Measurements from ENCODE around the gene FAM193A.
A peak's percentile ranks its signal among the peaks of the same experiment; 100 is the strongest.

FAM193A gene

DNA sequence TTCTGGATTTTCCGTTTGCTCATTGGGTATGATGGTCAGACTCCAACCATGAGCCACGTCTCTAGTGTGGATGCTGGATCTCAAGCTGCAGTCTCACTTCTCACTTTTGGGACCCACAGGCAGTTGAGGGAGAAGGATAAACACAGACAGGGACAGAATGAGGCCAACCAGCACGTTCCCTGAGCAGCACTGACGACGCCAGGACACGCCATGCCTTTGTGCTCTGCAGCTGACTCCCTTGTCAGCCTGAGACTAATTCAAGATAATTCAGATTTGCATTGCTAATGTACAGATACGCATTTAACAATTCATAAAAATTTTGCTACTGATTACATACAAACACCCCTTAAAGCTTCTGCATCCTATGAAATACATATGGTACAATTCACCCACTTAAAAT, 106.5 kb downstream of the FAM193A start:
- no peak overlapping the region for H3K27ac ChIP-seq

DNA sequence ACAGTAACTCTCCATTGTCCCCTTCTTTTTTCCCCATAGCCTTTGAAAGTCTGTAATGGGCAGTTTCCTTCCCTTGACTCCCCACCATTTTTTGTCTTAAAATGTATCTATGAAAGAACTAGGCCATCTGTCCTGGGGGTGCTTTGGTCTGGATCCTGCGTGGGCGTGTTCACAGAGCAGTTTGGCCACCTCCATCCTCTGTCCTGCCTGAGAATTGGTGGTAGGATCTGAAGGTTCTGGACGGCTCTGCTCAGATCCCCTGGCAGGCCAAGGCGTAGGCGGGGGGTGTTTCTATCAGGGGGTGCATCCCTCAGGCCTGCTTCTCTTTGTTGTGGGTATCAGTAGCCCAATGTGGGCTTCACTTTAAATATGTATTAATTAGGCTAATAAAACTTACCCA, 107.1 kb downstream of the FAM193A start:
- DNase-seq (ENCODE audit: low read depth, low spot score): no peak
- no peak overlapping the region for H3K27ac ChIP-seq

More for the DNA sequence above, 106.5 kb downstream of the FAM193A start:
- DNase-seq (ENCODE audit: low read depth, low spot score): no peak

DNA sequence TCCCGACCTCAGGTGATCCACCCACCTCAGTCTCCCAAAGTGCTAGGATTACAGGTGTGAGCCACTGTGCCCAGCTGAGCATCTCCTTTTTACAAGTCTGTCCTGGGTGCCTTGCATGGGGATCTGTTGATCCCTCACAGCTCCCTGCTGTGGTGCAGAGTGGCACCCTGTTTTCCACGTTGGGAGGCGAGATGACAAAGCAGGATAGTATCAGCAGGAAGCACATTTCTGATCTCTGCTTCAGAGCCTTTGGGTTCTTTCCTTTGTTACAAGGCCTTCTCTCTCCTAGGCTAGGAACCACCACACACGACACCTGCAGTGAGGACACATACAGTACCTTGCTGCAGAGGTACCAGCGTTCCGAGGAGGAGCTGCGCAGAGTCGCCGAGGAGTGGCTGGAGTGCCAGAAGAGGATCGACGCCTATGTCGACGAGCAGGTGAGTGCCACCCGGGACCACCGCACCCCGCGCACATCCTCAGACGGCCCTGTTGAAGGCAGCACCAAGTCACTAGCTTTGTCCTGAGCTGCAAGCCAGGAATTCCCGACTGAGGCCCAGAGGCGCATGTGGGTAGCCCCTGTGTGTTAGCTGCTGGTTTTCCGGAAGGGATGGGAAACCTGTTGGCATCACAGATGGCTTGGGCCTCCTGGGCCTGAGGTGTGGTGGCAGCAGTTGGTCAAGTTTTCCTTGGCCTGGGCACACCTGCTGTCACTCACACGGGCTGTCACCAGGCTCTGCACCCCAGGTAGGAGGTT, 110.1 kb downstream of the FAM193A start:
- no peak overlapping the region for H3K27ac ChIP-seq

DNA sequence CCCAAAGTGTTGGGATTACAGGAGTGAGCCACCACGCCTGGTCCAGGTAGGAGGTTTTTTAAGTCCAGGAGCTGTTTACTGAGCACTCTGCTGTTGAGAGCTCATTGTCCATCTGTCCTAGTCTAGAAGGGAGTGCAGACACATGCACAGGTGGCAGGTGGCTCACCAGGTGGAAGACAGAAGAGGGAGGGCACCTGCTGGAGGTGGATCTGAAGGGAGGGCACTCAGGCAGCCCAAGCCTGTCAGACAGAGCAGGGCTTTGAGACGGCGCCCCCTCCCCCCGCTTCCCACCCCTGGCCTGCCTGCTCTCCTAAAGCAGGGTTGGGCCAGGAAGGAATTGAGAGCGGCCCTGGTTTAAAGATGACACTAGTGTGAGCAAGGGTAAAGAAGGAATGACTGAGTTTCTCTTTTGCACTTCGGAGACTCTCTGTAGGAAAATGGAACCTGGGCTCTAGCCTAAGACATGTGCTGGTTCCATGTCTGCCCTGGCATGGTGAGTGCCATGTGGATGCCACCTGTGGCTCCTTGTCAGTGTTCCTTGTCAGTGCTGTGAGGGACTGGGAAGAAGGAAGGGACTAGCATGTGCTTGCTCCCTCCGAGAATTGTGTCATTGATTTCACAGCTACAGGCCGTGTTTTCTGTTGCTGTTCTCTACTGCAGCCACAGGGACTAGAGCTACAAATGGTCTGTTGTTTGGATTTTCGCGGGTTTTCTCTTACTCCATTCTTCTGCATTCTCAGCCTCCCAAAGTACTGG, 111.1 kb downstream of the FAM193A start:
- no peak overlapping the region for H3K27ac ChIP-seq
- no peak for DNase-seq (ENCODE audit: low read depth, low spot score)

More for the DNA sequence above, 110.1 kb downstream of the FAM193A start:
- no peak for DNase-seq (ENCODE audit: low read depth, low spot score)

DNA sequence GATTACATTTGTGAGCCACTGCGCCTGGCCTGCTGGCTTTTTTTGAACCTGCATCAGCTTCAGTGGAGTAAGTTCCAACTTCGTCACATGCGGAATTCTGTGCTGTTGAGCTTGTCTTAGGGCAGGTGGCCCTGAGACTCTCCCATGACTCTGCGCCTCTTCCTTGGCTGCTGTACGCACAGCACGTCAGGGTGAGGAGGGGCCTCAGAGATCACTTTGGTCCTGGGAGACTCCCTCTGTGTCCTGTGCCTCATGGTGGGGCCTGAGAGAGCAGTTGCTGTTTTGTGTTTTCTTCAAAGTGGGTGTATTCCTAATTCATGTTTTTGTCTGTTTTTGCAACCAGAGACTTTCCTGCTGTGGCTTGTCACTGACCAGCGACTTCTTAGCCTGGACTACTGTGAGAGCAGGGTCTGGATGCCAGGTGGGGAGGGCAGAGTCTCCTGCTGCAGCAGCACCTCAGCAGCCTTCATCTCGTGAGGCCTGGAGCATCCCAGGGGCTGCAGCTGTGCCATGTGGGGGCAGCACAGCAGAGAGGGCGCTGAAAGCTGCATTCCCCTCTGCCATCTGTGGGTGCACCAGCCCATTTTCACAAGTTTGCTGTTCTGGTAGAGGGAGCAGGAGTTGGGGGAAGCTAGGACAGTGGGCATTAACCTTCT, 111.8 kb downstream of the FAM193A start:
- no peak overlapping the region for H3K27ac ChIP-seq
- no peak for DNase-seq (ENCODE audit: low read depth, low spot score)

DNA sequence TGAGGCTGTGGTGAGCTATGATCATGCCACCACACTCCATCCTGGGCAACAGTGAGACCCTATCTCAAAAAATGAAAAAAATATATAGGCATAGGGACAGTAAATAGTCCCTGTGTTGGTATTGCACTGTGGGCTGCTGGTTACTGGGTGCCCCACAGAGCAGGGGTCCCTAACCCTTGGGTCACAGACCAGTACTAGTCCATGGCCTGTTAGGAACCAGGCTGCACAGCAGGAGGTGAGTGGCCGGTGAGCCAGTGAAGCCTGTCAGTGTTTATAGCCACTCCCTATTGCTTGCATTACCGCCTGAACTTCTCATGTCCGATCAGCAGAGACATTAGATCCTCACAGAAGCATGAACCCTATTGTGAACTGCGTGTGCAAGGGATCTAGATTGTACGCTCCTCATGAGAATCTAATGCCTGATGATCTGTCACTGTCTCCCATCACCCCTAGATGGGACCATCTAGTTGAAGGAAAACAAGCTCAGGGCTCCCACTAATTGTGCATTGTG, 113.2 kb downstream of the FAM193A start:
- DNase-seq (ENCODE audit: low read depth, low spot score): no peak
- H3K27ac ChIP-seq: no peak overlapping the region

- DNase-seq (ENCODE audit: low read depth, low spot score): no peak
- no peak overlapping the region for H3K27ac ChIP-seq
These were observed 113.8 kb downstream of the FAM193A start for GRCh38 chr4:2650276-2650675.

DNA sequence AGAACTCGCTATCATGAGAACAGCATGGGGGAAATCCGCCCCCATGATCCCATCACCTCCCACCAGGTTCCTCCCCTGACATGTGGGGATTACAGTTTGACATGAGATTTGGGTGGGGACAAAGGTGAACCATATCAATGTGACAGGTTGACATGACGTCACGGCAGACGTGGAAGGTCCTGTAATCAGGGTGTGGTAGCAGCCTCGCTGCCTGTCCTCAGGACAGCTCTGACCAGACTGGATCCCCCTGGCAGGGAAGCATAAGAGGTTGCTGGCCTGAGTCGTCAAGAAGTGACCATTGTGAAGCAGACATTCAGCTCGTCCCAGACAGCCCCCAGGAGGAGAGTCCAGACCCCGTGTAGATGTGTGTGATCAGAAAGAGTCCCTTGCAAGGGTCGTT, 115.1 kb downstream of the FAM193A start:
- no peak overlapping the region for H3K27ac ChIP-seq
- no peak for DNase-seq (ENCODE audit: low read depth, low spot score)

GRCh38 chr4:2651998-2652397, 115.6 kb downstream of the FAM193A start:
- no peak for DNase-seq (ENCODE audit: low read depth, low spot score)
- no peak overlapping the region for H3K27ac ChIP-seq

DNA sequence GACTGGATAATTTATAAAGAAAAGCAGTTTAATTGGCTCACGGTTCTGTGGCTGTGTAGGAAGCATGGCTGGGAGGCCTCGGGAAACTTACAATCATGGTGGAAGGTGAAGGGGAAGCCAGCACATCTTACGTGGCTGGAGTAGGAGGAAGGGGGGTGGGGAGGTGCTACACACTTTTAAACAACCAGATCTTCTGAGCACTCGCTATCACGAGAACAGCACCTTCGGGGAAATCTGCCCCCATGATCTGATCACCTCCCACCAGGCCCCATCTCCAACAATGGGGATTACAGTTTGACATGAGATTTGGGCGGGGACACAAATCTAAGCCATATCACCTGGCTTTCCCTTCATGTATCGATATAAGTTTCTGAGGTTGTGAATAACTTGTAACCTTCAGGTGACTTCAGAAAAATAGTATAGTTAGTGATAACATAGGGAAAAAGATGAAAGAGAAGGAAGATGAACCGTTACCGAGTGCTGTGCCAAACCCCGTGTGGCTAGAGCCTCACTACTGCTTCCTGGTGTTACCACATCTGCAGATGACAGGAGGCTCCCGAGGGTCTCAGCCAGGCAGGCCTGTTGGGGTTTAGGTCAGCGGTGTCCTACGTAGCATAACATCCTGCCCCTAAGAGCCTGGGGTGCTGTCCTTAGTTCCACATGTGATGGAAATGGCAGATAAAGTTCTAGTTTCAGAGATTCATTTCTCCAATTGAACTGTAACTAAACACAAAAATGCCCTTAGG, 116.1 kb downstream of the FAM193A start:
- H3K27ac ChIP-seq: no peak overlapping the region
- DNase-seq (ENCODE audit: low read depth, low spot score): no peak

- no peak for DNase-seq (ENCODE audit: low read depth, low spot score)
- no peak overlapping the region for H3K27ac ChIP-seq
These were observed 124.3 kb downstream of the FAM193A start for GRCh38 chr4:2660596-2661211.

DNA sequence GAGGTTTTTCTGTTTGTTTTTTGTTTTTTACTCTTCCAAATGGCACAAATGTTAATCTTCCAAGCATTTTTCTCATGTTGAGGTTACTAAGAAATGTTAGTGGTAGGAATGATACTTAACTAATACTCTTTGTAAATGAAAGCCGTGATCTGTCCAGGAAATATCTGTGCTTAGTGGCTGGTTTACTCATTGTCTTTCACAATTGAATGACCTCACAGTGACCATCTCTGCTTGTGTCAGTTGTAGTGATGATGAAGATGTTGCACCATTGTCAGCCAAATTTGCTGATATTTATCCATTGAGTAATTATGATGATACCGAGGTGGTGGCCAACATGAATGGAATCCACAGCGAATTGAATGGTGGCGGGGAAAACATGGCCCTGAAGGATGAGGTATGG, 126.2 kb downstream of the FAM193A start:
- DNase-seq (ENCODE audit: low read depth, low spot score): no peak
- peak overlapping the region; percentile 52 for H3K27ac ChIP-seq

DNA sequence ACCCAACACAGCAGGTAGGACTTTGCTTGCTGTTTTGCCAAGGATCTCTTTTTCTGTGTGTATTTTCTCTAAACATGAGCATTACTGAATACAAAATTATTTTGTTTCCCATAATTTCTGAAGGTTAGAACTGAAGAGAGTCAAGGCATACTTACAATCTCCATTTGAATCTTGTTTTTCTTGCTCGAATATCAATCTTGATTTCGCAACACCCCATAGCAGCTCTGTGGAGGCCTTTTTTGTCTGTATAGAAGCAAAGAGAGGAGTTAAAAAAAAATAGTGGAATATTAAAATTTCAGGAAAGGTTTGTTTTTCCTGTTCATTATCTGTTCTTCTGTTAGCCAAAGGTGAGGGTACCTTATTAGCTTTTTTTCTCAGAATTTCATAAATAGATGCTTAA, 126.8 kb downstream of the FAM193A start:
- no peak for DNase-seq (ENCODE audit: low read depth, low spot score)

DNA sequence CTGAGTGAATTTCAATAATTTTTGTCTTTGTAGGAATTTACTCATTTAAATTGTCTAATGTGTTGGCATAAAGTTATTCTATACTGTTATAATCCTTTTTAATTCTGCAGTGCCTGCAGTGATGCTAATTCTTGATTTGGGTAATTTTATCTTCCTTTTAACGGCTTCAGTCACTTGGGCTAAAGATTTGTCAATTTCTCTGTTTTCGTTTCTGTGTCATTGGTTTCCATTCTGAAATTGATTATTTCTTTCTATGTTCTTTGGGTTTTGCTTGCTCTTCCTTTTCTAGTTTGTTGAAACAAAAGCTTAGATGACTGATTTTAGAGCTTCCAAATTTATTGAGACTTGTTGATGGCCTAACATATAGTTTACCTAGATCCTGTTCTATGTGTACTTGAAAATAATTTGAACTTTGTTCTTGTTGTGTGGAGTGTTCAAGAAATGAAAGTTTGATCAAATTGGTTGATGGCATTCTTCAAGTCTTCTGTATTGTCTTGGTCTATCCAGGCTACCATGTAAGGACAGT, 130.3 kb downstream of the FAM193A start:
- no peak overlapping the region for H3K27ac ChIP-seq
- DNase-seq (ENCODE audit: low read depth, low spot score): no peak

More for the DNA sequence above, 126.8 kb downstream of the FAM193A start:
- peak overlapping the region; percentile 52 for H3K27ac ChIP-seq

DNA sequence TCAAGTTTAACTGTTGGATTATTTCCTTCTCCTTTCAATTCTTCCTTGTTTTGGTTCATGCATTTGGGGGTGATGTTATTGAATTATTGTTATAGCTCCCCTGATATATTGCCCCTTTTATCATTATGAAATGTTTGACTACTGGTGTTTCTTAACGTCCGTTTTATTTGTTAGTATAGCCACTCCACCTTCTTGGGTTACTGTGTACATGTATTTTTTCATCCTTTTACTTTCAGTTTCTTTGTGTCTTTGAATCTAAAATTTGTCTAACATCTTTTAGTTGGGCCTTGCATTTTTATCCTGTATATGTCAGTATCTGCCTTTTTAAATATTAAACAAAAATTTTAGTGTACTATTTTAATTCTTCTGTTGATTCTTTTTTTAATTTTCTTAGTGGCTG, 131.0 kb downstream of the FAM193A start:
- no peak for DNase-seq (ENCODE audit: low read depth, low spot score)
- no peak overlapping the region for H3K27ac ChIP-seq

GRCh38 chr4:2671267-2671895, 134.9 kb downstream of the FAM193A start:
- DNase-seq (ENCODE audit: low read depth, low spot score): no peak
- no peak overlapping the region for H3K27ac ChIP-seq

GRCh38 chr4:2672082-2672481, 135.6 kb downstream of the FAM193A start:
- DNase-seq (ENCODE audit: low read depth, low spot score): no peak
- H3K27ac ChIP-seq: no peak overlapping the region

DNA sequence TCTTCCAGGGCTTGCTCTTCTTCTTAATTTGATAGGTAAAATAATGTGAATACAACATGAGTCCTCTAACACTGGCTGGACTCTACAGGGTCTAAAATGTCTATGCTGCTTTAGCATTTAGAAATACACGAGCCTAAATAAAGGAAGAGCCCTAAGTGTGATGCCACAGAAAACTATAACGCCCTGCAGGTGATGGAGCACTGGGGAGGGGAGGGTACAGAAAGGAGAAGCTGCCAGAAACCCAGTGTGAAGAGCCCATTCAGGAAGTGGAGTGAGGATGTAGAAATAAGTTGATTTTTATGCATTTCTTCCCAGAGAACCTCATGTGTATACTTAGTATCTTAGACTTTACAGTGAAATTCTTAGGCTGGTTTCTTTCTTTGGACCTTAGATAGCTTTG, 136.3 kb downstream of the FAM193A start:
- no peak for DNase-seq (ENCODE audit: low read depth, low spot score)
- no peak overlapping the region for H3K27ac ChIP-seq

DNA sequence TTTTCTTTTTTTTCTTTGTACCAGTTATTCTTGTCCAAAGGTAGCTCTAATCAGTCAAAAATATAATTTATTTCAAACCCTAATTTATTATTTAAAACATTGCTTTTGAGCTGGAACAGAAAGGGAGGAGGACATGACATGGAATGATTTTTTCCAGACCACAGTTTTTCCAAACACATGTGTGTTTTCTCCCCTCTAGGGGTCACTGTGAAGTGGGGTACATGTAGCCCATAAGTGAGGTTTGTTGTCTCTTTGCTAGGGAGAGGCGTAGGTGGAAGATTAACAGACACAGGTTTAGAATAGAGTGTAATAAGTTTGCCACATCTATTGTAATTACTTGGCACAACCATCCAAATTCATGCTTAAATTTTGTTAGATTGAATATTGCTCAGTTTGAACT, 136.7 kb downstream of the FAM193A start:
- H3K27ac ChIP-seq: no peak overlapping the region
- DNase-seq (ENCODE audit: low read depth, low spot score): no peak

Measured in epithelial cell of prostate (primary cell).